ENCODE data around the gene TSPAN5.

The TSPAN5 gene

DNA sequence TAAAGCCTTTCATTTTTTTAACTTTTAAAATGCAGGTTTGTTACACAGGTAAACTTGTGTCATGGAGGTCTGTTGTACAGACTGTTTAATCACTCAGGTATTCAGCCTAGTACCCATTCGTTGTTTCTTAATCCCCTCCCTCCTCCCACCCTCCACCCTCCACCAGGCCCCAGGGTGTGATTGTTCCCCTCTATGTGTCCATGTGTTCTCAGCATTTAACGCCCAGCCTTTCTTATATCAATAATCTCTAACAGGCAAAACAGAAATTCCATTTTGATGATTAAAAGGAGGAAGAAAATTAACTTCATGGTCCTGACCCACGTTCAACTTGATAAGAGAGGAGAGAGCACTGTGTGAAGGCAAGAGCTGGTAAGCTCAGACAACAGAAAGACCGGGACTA, 75.1 kb downstream of the TSPAN5 start:
- DNase-seq: no peak

DNA sequence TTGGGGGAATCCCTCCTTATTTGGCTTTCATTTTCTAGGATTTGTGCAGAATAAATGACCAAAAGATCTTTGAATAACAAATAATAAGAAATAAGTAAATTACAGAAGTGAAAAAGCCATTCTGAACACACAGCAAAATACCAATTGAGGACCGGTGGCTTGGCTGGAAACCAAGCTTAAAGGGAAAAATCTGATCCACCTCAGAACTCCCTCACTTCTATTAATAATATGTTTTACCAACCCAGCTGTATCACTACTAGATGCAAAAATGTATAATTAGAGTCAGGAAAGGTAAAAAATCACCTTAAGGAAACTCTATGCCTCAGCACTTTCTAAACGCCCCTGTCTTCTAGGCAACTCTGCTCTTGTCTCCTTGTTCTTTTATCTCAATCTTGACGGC, 77.3 kb downstream of the TSPAN5 start:
- no peak for DNase-seq

GRCh38 chr4:98577956-98578355, 80.5 kb downstream of the TSPAN5 start:
- no peak for DNase-seq

- no peak for DNase-seq
Measured at GRCh38 chr4:98574816-98575215, 83.6 kb downstream of the TSPAN5 start.

DNA sequence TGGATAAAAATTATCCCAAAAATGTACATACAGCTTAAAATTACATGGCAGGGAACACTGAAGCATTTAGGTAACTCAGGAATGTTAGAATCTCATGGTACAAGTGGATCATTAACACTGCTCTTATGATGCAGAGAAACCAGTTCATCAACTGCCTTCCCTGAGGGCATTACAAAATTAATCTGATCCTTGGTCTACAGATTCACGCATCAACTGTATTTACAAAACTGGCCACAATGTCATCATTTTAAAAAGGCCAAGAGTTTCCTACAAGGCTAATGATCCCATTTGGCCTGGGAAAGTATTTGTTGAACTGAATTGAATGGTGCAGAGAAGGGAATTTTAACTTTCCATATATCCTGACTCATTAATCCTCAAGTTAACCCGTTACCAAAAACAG, 84.6 kb downstream of the TSPAN5 start:
- no peak for DNase-seq

DNA sequence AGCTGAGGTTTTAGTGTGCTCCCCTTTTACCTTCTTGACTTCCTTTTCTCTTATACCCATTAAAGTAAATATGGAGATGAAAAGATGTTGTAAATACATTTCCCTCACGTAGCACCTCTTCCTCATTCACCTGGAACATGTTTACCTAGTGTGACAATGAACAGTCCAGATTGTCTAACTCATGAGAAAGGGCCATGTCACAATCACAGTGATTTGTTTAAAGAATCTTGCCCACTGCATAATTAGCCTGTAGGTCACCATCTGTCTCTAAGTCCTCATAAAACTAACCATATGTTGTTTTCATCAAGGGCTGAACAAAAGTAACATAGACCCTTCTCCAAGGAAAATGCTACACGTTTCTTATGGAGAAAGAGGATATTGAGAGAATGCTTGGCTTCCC, 85.7 kb downstream of the TSPAN5 start:
- no peak for DNase-seq

- no peak for DNase-seq
Measured at GRCh38 chr4:98571161-98571786, 87.1 kb downstream of the TSPAN5 start.

GRCh38 chr4:98570151-98570797, 88.1 kb downstream of the TSPAN5 start:
- no peak for DNase-seq

- DNase-seq: no peak
Measured at GRCh38 chr4:98568941-98569663, 89.3 kb downstream of the TSPAN5 start.

- DNase-seq: no peak
Measured at GRCh38 chr4:98567611-98568010, 90.8 kb downstream of the TSPAN5 start.

GRCh38 chr4:98566361-98567008, 91.9 kb downstream of the TSPAN5 start:
- DNase-seq: no peak

- DNase-seq: no peak
Measured at GRCh38 chr4:98565681-98566301, 92.6 kb downstream of the TSPAN5 start.

- DNase-seq: no peak
Measured at GRCh38 chr4:98564852-98565251, 93.6 kb downstream of the TSPAN5 start.

DNA sequence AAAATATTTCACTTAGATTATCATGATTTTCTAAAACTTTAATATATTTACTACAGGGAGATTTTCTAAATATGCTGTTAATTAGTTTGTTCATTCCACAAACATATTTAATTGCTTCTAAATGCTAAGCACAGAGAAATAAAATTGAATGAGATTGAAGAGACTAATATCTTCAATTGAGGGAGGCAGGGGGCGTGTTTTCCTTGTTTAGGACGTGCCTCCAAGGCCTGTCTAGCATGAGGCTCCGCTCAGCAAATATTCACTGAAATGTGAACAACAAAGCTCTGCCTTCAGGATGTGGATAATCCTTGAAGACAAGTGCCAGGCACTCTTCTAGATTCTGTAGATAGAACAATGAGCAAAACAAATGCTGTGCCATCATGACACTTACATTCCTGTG, 98.1 kb downstream of the TSPAN5 start:
- no peak for DNase-seq

GRCh38 chr4:98558471-98559169, 99.8 kb downstream of the TSPAN5 start:
- no peak for DNase-seq

GRCh38 chr4:98557194-98557892, 101.1 kb downstream of the TSPAN5 start:
- DNase-seq: no peak

- no peak for DNase-seq
Measured at GRCh38 chr4:98556451-98556850, 102.0 kb downstream of the TSPAN5 start.

- DNase-seq: no peak
Measured at GRCh38 chr4:98555798-98556445, 102.5 kb downstream of the TSPAN5 start.

GRCh38 chr4:98546910-98547594, 111.4 kb downstream of the TSPAN5 start:
- no peak for DNase-seq

- DNase-seq: no peak
Measured at GRCh38 chr4:98544818-98545414, 113.5 kb downstream of the TSPAN5 start.

All from CD4-positive, alpha-beta T cell treated with Interleukin-21 for 1 hour (primary cell).